Endodermal cell (in vitro differentiated cells): ENCODE results near the gene ATP13A3. TPM values are rescaled to one million over a fixed set of nuclear protein-coding genes. Genes with fewer than 3 reads are reported as not detected.

Source experiments
- DNase-seq: peaks from one replicate; pipeline ENCODE4 v3.0.0-alpha.2; 2017
- H3K27ac ChIP-seq: 2 replicates; pipeline ENCODE4 v1.5.1; 2013; ENCODE audit warnings: mild to moderate bottlenecking, low read depth, low read length, moderate library complexity
- H3K27me3 ChIP-seq: 2 replicates; pipeline ENCODE4 v1.6.1; 2013; ENCODE audit warnings: mild to moderate bottlenecking, low read length, moderate library complexity; ENCODE audit not compliant: insufficient read depth, control insufficient read depth, poor library complexity, severe bottlenecking
- H3K36me3 ChIP-seq: 2 replicates; pipeline ENCODE4 v1.7.0; 2013; ENCODE audit warnings: mild to moderate bottlenecking, low read length, moderate library complexity; ENCODE audit not compliant: control insufficient read depth, insufficient read depth
- H3K4me1 ChIP-seq: one replicate; pipeline ENCODE4 v1.7.0; 2013; ENCODE audit warnings: low read length; ENCODE audit not compliant: control insufficient read depth, insufficient read depth
- H3K4me3 ChIP-seq: 2 replicates; pipeline ENCODE4 v1.5.1; 2013; ENCODE audit warnings: mild to moderate bottlenecking, low read length, moderate library complexity
- H3K9ac ChIP-seq: 2 replicates; pipeline ENCODE4 v1.6.1; 2013; ENCODE audit warnings: mild to moderate bottlenecking, low read length, moderate library complexity; ENCODE audit not compliant: poor library complexity, severe bottlenecking; ENCODE audit errors: extremely low read depth
- H3K9me3 ChIP-seq: 2 replicates; pipeline ENCODE4 v1.6.1; 2013; ENCODE audit warnings: mild to moderate bottlenecking, low read length, moderate library complexity; ENCODE audit not compliant: control insufficient read depth
- H3K27ac Mint-ChIP-seq: 2 replicates; pipeline ENCODE4 v1.8.0; 2020; ENCODE audit warnings: mixed read lengths
- H3K27me3 Mint-ChIP-seq: 2 replicates; pipeline ENCODE4 v1.8.0; 2021; ENCODE audit warnings: mild to moderate bottlenecking, mixed read lengths; ENCODE audit not compliant: insufficient read depth
- H3K36me3 Mint-ChIP-seq: 2 replicates; pipeline ENCODE4 v1.8.0; 2020; ENCODE audit warnings: low read depth, mixed read lengths
- H3K4me1 Mint-ChIP-seq: 2 replicates; pipeline ENCODE4 v1.8.0; 2020; ENCODE audit warnings: mixed read lengths
- H3K4me3 Mint-ChIP-seq: 2 replicates; pipeline ENCODE4 v1.8.0; 2020; ENCODE audit warnings: mild to moderate bottlenecking, moderate library complexity, mixed read lengths
- H3K9me3 Mint-ChIP-seq: 2 replicates; pipeline ENCODE4 v1.8.0; 2020; ENCODE audit warnings: mild to moderate bottlenecking, mixed read lengths
- CTCF ChIP-seq: fragments of 200-600 bp; sonication (generic); conservative IDR thresholded peaks from 2 replicates; pipeline ENCODE4 v1.5.0; 2021; ENCODE audit warnings: antibody characterized with exemption, mild to moderate bottlenecking
- WGBS, 2 experiments: methylation state at CpG; one replicate each; pipeline versions ENCODE4 v1.1.5 to v1.1.7; 2013; ENCODE audit warnings: missing lambda C conversion rate in 2 of 2, mixed read lengths in 1 of 2; ENCODE audit not compliant: insufficient coverage in 1 of 2, insufficient read length in 1 of 2; 5-methylcytosine and 5-hydroxymethylcytosine counted together
- total RNA-seq, 2 donors: library from RNA; stranded (reverse); fragmentation: NEBNext Ultra II Directional in 1 of 2; extraction: Animal tissue kit (Norgen Biotek cat#: 25700) in 1 of 2; gene quantifications; 2 replicates in 1 of 2; 3 replicates in 1 of 2; pipeline ENCODE4 v1.2.1, GENCODE V29; 2021

The ATP13A3 gene
- total RNA-seq, 2 donors from 2014 or later = 99.7 to 125 TPM

GRCh38 chr3:194465920-194466570 lies 20.8 kb downstream of the ATP13A3 start:
- Mint-ChIP-seq H3K4me1 (peaks cover 6% of the 10 kb centered on the region), H3K36me3 (peaks cover 4% of the 10 kb centered on the region), H3K27me3 (no peaks in the 10 kb centered on the region), H3K27ac (no peak overlapping the region), H3K4me3 (no peak overlapping the region), H3K9me3 (no peaks in the 10 kb centered on the region)
- no peak overlapping the region for H3K27ac ChIP-seq
- 93 to 100% methylated on average over 4 to 5 of the region's 5 CpGs for WGBS, 2 experiments
- H3K9me3 ChIP-seq = no peaks in the 10 kb centered on the region
- no peaks in the 10 kb centered on the region for H3K27me3 ChIP-seq
- H3K36me3 ChIP-seq = peaks cover 13% of the 10 kb centered on the region
- no peak overlapping the region for H3K4me3 ChIP-seq
- H3K9ac ChIP-seq = no peak overlapping the region
- TF ChIP-seq CTCF = no peak
- no peak for DNase-seq
- H3K4me1 ChIP-seq = no peaks in the 10 kb centered on the region

- DNase-seq = no peak
- no peak for TF ChIP-seq CTCF
- Mint-ChIP-seq H3K27me3 (no peaks in the 10 kb centered on the region), H3K4me3 (no peak overlapping the region), H3K27ac (peak overlapping the region; percentile 76), H3K4me1 (peaks cover 2% of the 10 kb centered on the region), H3K36me3 (peaks cover 8% of the 10 kb centered on the region), H3K9me3 (no peaks in the 10 kb centered on the region)
- no peak overlapping the region for H3K9ac ChIP-seq
- WGBS, 2 experiments = 95 to 98% methylated on average over 6 to 7 of the region's 7 CpGs
- H3K27me3 ChIP-seq = no peaks in the 10 kb centered on the region
- H3K4me3 ChIP-seq = no peak overlapping the region
- no peak overlapping the region for H3K27ac ChIP-seq
- H3K9me3 ChIP-seq = no peaks in the 10 kb centered on the region
- H3K36me3 ChIP-seq = peaks cover 19% of the 10 kb centered on the region
- no peaks in the 10 kb centered on the region for H3K4me1 ChIP-seq
Observed at GRCh38 chr3:194465246-194465645, 21.6 kb downstream of the ATP13A3 start.

GRCh38 chr3:194464692-194465091 lies 22.1 kb downstream of the ATP13A3 start:
- no peaks in the 10 kb centered on the region for H3K9me3 Mint-ChIP-seq
- H3K27ac Mint-ChIP-seq = no peak overlapping the region
- H3K4me1 Mint-ChIP-seq = peaks cover 2% of the 10 kb centered on the region
- no peak for TF ChIP-seq CTCF
- no peak overlapping the region for H3K4me3 Mint-ChIP-seq
- H3K4me1 ChIP-seq = no peaks in the 10 kb centered on the region
- no peaks in the 10 kb centered on the region for H3K9me3 ChIP-seq
- no peak overlapping the region for H3K9ac ChIP-seq
- H3K27ac ChIP-seq = no peak overlapping the region
- H3K27me3 ChIP-seq = no peaks in the 10 kb centered on the region
- no peak for DNase-seq
- no peak overlapping the region for H3K4me3 ChIP-seq
- H3K36me3 ChIP-seq = peaks cover 24% of the 10 kb centered on the region
- WGBS, 2 experiments = 81% methylated on average over 1 of the region's 1 CpG; no CpG with 5 or more reads in 1 of the 2 experiments
- peaks cover 11% of the 10 kb centered on the region for H3K36me3 Mint-ChIP-seq
- no peaks in the 10 kb centered on the region for H3K27me3 Mint-ChIP-seq
